COLO668 (cell line): ENCODE results near the gene CRABP2.

Experiments
- DNase-seq: peaks from one replicate; lab custom pipeline; 2025; ENCODE audit not compliant: unreplicated experiment; lab: John Stamatoyannopoulos, UW

Gene CRABP2

GRCh38 chr1:156670791-156671190 lies 34.6 kb downstream of the CRABP2 start:
- no peak for DNase-seq

GRCh38 chr1:156670359-156670758 lies 35.0 kb downstream of the CRABP2 start:
- DNase-seq = no peak

- DNase-seq = no peak
These were observed 35.6 kb downstream of the CRABP2 start for GRCh38 chr1:156669794-156670193.

GRCh38 chr1:156668801-156669637 lies 36.4 kb downstream of the CRABP2 start:
- DNase-seq = no peak

- no peak for DNase-seq
These were observed 37.2 kb downstream of the CRABP2 start for GRCh38 chr1:156667968-156668709.

GRCh38 chr1:156667610-156667967 lies 37.8 kb downstream of the CRABP2 start:
- DNase-seq = no peak

- DNase-seq = no peak
These were observed 38.3 kb downstream of the CRABP2 start for GRCh38 chr1:156666862-156667609.

GRCh38 chr1:156665539-156665938 lies 39.8 kb downstream of the CRABP2 start:
- no peak for DNase-seq

GRCh38 chr1:156664767-156665411 lies 40.5 kb downstream of the CRABP2 start:
- DNase-seq = no peak

GRCh38 chr1:156664046-156664766 lies 41.2 kb downstream of the CRABP2 start:
- DNase-seq = peak; percentile 46

GRCh38 chr1:156663178-156663577 lies 42.2 kb downstream of the CRABP2 start:
- peak; percentile 42 for DNase-seq

- no peak for DNase-seq
These were observed 42.7 kb downstream of the CRABP2 start for GRCh38 chr1:156662800-156663055.

- DNase-seq = no peak
These were observed 43.2 kb downstream of the CRABP2 start for GRCh38 chr1:156662005-156662799.

GRCh38 chr1:156660752-156661112 lies 44.7 kb downstream of the CRABP2 start:
- DNase-seq = no peak

- peak; percentile 99 for DNase-seq
These were observed 45.2 kb downstream of the CRABP2 start for GRCh38 chr1:156659988-156660751.

- no peak for DNase-seq
These were observed 45.8 kb downstream of the CRABP2 start for GRCh38 chr1:156659661-156659987.

- DNase-seq = no peak
These were observed 46.3 kb downstream of the CRABP2 start for GRCh38 chr1:156658945-156659574.

GRCh38 chr1:156658496-156658895 lies 46.9 kb downstream of the CRABP2 start:
- no peak for DNase-seq

GRCh38 chr1:156657741-156658319 lies 47.6 kb downstream of the CRABP2 start:
- DNase-seq = peak; percentile 71
